ENCODE measurements around the gene SV2A.
A peak's percentile ranks its signal among the peaks of the same experiment; 100 is the strongest.
"Not testable (repeated sequence)": the region's sequence is repeated elsewhere in the genome, so short reads cannot be mapped to it uniquely, and the experiment has no call there.

Gene SV2A, protein sequence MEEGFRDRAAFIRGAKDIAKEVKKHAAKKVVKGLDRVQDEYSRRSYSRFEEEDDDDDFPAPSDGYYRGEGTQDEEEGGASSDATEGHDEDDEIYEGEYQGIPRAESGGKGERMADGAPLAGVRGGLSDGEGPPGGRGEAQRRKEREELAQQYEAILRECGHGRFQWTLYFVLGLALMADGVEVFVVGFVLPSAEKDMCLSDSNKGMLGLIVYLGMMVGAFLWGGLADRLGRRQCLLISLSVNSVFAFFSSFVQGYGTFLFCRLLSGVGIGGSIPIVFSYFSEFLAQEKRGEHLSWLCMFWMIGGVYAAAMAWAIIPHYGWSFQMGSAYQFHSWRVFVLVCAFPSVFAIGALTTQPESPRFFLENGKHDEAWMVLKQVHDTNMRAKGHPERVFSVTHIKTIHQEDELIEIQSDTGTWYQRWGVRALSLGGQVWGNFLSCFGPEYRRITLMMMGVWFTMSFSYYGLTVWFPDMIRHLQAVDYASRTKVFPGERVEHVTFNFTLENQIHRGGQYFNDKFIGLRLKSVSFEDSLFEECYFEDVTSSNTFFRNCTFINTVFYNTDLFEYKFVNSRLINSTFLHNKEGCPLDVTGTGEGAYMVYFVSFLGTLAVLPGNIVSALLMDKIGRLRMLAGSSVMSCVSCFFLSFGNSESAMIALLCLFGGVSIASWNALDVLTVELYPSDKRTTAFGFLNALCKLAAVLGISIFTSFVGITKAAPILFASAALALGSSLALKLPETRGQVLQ

DNA sequence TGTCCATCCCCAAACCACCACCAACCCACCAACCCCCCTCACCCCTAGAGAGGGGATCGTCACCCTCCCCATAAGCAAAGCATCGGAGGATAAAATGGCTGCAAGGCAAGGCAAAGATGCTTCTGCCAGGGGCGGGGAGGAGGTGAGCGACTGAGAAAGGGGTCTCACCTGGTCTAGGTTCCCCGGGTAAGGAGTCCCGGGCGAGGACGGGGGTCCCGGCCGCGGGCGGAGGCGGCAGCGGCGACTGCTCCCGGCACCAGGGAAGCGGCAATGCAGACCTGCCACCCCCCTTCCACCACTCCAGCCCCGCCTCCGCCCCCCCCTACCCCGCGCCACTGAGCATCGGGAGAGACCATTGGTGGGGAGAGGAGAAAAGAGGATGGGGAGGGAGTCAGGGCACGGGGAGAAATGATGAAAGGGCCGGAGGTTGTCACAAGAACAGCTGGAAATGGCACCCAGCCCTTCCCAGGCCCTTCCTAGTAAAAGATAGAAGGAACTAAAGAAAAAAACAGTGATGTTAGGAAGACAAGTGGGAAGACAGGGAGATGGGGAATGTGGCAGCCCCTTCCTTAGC lies at the start of gene SV2A:
Gene SV2A, minus strand, starts transcription at position 274 of the 574 bp plus-strand sequence. CDS start 4,004 bp downstream, outside the sequence.
- DNase-seq (ENCODE audit: low read depth in 2 of 2), result peak in 1 of 2 donors; percentile 36

DNA sequence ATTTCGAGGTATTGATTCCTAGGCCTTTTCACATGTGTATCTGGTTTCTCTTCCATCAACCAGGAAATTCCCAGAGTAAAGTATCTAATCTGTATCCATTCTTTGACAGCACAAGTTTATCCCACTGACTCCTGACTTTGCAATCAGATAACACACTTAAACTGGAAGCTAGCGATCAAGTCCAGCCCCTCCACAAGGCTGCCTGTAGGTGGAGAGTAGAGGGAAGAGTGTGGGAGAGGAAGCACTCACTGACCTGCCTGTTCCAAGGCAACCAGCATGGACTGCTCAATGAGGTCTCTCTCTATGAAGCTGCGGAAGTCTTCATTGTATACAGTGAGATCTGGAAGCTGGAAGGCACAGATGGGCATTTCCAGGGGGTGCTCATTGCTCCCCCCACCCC lies 49.4 kb upstream of the SV2A start:
- DNase-seq (ENCODE audit: low read depth in 2 of 2), result no peak

DNA sequence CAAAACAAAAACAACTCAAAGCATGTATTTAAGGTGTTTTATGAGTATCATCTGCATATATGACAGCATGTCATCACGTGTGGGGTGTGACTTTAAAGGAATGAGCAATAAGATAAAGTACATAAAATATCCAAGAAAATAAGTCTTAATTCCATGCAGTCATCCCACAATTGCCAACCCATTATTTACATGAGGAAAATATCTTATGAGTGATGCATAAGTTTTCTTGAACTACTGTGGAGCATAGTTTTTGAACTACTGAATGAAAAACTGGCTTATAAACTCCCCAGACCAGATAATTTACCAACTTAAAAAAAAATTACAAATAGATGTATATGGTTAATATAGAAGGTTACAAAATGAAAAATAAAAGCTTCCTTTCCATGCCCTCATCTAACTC lies 48.8 kb upstream of the SV2A start:
- DNase-seq (ENCODE audit: low read depth in 2 of 2), result no peak

DNA sequence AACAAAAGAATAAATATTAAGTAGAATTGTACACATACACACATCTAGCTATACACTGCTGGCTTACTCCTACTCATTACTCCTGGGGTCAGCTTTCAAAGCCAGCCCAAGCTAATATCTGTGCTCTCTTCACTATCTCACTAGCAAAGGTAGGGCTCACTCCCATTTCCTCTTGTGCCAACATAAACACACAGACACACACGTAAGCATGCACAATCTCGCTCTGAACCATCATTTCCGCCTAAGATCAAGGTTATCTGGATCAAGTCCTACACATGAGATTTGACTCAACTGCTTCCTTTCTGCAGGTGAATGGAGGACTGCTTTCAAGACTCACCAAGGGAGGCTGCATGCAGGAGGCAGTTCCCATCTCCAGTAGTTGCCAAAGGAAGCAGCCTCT lies 47.8 kb upstream of the SV2A start:
- DNase-seq (ENCODE audit: low read depth in 2 of 2), result no peak

DNA sequence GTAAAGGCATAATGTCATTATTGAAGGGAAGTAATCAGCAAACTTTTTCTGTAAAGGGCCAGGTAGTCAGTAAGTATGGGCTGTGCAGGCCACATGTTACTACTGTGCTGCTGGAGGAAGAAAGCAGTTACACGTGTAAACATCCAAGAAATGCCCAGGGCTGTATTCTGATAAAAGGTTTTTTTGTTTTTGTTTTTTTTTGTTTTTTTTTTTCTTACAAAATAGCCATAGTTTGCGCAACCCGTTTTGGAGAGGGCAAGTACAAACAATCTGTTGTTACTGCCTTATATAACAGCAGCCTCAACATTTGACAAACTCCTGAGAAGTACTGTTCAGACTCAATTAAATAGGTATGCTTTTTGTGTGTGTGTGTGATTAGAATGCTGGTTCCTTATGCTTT lies 45.7 kb upstream of the SV2A start:
- DNase-seq (ENCODE audit: low read depth in 2 of 2), result no peak

DNA sequence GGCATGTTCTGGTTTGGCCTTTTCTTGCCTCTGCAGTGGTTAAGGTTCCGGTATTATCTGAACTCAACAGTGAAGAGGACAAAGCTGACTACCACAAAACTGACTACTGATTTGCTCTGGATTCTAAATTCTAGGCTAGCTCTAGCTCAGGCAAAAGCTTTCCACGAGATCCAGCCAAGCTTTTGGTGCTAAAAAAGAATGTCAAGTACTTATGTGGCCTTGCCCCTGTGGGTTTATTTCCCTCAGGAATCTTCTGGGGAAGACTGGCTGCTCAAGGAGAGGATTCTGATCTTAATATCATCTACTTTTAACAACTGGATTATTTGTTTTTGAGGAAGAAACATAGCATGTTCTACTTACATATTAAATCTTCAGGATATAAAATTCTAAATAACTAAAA lies 45.1 kb upstream of the SV2A start:
- no peak for DNase-seq (ENCODE audit: low read depth in 2 of 2)

DNA sequence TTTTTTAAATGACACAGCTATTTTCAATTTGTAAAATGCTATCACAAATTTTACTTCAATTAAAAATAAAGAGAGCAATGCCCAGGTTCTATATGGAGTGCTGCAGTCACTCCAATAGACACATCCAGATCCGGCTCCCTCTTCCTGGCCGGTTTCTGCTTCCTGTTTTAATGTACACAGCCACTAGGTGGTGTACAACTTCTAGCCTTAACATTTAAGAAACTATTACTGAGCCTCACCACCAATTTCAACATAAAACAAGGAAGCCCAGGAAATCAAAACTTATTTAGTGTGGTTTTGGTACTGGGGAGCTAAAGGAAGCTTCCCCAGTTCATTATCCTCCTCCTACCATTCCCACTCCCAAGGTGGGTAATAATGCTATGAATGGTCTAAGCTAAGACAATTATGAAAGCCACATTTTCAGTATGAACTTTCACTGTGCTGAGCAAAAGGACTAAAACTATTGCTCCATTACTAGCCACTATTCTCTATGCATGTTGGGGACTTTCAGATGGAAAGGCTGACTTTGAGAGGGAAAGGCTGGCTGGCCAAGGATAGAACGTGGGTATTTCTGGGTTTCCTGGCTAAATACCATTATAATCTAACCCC lies 44.5 kb upstream of the SV2A start:
- peak in 1 of 2 donors; percentile 30 for DNase-seq (ENCODE audit: low read depth in 2 of 2)

DNA sequence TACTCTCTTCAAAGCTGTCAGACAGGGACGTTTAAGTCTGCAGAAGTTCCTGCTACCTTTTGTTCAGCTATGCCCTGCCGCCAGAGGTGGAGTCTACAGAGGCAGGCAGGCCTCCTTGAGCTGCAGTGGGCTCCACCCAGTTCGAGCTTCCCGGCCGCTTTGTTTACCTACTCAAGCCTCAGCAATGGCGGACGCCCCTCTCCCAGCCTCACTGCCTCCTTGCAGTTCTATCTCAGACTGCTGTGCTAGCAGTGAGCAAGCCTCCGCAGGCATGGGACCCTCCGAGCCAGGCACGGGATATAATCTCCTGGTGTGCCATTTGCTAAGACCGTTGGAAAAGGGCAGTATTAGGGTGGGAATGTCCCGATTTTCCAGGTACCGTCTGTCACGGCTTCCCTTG lies 39.9 kb upstream of the SV2A start:
- DNase-seq (ENCODE audit: low read depth in 2 of 2), result not testable (repeated sequence)

DNA sequence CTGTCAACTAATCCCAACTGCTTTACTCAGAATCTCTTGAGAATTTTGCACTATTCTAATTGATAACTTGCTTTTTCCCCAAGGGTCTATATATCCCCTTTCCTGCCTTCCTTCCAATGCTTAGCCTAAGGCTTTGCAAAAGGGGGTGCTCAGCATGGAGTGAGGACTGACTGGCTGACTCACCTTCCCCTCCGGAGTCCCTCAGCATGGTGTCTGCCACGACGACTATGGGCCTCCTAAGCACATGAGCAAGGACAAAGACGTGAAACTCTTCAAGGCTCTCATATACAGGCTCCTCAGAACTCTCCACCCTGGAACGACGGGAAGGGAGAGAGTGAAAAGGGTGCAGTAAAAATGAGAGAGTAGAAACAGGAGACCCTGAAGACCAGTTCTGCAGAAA lies 32.3 kb upstream of the SV2A start:
- DNase-seq (ENCODE audit: low read depth in 2 of 2), result no peak

DNA sequence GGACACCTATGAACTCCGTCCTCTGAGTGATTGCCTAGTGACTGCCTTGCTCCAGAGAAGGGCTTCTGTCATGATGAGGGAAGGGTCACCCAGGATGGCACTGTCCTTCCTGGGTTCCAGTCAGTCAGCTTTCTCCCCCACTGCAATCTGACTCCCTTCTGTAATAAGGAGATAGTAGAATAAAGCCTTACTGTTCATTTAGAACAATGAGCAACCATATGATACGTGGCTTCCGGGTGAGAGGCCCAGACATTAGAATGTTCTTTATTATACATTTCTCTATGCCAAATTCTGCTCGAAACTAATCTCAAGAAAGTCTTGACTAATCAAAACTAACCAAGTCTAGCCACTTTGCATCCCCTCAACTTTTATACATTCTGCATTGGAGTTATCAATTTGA lies 27.6 kb upstream of the SV2A start:
- DNase-seq (ENCODE audit: low read depth in 2 of 2), result no peak

DNA sequence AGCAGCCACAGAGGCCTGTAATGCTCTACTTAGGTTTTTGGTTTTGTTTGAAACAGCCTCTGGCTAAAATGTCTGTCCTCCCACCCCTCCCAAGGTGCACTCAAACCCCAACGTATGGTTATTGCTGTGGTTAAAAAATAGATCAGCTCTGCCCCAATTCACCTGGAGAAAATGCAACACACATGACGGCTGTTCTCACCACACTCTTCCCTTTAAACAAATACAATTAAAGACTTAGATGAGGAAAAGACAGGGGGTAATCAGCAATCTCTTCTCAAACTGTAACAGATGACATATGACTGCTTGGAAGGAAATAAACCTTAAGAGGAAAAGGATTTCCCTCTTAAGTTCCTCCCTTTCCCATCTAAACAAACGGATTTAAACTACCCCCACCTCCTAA lies 25.2 kb upstream of the SV2A start:
- DNase-seq (ENCODE audit: low read depth in 2 of 2), result no peak

DNA sequence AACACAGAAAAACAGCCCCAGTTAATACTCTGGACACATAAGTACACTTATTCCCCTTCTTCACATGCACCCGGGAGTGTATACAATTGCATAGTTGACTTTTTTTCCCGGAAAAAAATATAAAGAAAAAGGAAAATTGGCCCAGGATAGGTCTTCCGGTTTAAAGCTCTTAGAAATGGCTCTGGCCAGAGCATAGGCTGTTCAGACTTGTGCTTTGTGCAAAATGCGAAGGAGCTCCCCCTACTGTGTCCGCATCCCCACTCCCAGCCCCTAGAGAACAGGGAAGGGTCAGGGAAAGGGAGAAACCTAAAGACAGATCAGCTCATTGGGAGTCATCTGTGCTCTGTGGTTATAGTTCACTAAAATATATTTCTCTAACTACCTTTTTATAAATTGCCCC lies 24.6 kb upstream of the SV2A start:
- DNase-seq (ENCODE audit: low read depth in 2 of 2), result no peak

DNA sequence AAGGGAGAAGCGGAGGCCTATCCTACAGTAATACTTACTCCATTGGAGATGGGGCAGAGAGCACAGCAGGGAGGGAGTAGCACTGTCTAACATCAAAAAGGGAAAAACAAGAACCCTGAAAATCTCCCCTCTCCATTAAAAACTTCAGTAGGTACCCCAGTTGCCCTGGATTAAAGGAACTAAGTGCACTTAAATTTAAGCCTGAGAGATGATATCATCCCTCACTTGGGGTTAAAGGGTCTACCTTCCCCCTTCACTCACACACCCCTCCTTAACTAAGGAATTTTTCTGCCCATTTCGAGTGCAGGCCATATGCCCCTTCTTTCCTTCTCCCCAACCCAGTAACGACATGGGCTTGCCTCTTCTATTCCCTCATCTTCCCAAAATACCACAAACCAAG lies 22.8 kb upstream of the SV2A start:
- no peak for DNase-seq (ENCODE audit: low read depth in 2 of 2)

DNA sequence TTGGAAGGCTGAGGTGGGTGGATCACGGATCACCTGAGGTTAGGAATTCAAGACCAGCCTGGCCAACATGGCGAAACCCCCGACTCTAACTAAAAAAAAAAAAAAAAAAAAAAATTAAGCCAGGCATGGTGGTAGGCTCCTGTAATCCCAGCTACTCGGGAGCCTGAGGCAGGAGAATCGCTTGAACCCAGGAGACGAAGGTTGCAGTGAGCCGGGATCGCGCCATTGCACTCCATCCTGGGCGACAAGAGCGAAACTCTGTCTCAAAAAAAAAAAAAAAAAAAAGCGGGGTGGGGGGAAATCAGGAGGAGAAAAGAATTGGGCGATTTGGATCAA lies 21.0 kb upstream of the SV2A start:
- not testable (repeated sequence) for DNase-seq (ENCODE audit: low read depth in 2 of 2)

DNA sequence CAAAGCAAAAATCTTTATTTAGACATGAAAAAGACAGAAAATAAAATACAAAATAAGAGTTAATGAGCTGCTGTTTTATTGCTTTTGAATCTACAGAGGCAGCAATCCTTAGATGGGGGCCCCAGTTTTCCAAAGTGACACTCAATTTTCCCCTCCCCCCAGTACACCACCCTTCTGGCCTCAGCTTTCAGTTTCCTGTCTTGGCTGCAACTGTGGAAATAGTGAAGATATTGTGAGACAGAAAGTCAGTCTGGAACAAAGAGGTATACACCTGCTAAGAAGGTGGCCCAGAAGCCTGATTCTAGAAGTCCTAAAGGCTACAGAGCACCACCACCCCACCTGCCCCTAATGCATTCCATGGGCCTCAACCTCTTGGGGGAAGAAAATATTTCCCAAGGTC lies 20.1 kb upstream of the SV2A start:
- no peak for DNase-seq (ENCODE audit: low read depth in 2 of 2)

DNA sequence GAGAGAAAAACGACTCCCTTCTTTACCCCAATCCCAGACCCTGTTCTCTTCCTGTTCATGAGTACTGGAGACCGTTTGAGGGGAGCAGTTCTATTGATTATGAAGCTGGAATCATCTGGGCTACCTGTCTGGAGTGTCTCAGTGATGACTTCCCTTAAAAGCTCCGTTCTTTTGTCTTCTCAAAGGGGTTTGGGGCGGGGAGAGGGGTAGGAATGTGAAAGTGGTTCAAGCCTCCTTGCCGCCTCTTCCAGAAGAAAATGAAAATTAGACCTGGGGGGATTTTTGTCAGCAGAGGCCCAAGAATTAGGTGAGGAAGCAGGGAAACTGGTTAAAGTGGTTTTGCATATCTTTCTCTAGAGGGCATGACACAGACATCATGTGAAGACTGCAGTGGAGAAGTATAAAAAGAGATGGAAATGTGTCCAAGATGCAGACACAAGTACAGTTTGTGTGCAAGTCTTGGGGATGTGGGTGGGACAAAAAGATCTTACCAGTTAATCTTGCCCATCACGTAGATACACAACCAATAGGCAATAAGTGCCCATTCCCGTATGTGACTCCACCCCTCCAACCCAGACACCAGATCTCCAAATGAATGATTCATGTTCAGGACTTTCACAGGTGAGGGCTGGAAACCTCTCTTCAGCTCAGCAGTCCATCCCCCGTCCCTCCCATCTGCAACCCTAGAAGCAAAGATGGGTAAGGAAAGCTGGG lies 19.5 kb upstream of the SV2A start:
- DNase-seq (ENCODE audit: low read depth in 2 of 2), result no peak

DNA sequence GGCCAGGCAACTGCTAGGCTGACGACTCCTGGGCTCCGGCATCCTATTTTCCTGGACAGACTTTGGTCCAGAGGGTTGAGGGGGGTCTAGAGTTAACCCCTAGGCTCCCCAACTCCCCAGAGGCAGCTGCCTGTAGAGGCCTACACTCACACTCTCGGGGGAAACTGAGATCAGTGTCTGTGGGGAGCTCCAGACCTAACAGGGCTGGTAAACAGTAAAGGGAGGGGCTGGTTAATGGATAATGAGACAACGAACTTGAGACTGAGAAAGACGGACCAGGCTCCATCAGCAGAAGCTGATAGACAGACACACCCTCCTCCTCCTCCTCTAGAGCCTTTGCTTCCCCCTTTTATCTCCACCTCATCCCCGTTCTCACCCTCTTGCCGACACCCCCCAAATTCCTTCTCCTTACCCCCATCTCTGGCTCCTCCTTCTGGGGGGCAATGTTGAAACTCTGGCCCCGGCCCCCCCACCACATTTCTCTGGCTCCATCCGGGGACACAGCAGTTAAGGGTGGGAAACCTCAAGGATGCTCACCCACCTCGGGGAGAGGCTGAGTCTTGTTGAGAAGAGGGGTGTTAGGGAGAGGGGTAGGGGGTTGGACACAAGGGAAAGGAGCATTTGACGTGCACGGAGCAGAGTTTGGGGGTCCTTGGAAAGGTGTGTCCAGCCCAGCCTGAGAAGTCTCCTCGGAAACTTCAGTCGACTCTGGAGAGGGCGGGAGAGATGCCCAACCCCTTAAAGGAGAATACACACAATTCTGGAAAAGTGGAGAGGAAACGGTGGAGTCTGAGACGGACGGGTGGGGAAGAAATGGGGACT lies 18.7 kb upstream of the SV2A start, which contains the start of gene MTMR11:
Gene MTMR11, minus strand, starts transcription at position 710 of the 822 bp plus-strand sequence. Its CDS starts 232 bp downstream, at position 478.
- DNase-seq (ENCODE audit: low read depth in 2 of 2), result no peak

DNA sequence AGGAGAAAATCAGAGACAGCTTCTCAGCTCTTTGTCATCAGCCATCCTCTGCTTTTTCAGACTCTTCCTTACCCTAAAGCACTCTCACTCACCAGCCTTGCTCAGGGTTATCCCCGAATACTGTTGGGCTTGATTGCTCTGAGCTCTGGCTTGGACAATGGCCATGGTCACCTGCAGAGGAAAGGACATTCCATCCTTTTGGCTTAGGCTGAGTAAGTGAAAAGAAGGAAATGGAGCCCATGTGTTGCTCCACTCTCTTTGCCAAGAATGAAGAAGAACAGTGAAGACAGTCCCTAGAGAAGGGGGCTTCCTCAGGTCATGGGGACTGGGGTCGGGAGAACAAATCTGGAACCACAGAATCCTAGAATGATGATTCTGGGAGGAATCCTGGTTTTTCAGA lies 16.7 kb upstream of the SV2A start:
- DNase-seq (ENCODE audit: low read depth in 2 of 2), result no peak

DNA sequence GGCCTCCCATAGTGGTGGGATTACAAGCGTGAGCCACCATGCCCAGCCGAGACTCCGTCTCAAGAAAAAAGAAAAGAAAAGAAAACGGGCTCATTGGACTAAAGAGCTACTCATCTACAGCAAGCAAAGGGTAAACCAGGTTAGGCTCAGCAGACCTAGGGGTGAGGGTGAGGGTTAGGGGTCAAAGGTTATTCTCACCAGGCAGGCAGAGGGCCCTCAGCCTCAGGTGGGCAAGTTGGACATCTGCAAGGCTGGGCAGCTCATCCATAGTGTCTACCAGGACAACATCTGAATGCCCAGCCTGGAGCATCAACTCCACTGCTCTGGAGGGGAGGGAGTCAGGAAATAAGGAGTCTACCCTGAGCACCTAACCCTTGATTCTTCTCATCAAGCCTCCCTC lies 15.6 kb upstream of the SV2A start:
- no peak for DNase-seq (ENCODE audit: low read depth in 2 of 2)

DNA sequence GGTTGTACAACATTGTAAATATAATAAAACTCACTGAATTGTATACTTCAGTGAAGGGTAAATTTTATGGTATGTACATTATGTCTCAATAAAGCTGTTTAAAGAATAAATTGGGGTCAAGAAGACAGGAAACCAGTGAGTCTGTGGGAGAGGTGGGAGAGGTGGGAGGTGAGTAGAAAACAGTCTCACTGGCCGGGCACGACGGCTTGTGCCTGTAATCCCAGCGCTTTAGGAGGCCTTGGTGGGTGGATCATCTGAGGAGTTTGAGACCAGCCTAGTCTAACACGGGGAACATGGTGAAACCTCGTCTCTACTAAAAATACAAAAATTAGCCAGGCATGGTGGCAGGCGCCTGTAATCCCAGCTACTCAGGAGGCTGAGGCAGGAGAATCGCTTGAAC lies 14.8 kb upstream of the SV2A start:
- DNase-seq (ENCODE audit: low read depth in 2 of 2), result no peak

DNA sequence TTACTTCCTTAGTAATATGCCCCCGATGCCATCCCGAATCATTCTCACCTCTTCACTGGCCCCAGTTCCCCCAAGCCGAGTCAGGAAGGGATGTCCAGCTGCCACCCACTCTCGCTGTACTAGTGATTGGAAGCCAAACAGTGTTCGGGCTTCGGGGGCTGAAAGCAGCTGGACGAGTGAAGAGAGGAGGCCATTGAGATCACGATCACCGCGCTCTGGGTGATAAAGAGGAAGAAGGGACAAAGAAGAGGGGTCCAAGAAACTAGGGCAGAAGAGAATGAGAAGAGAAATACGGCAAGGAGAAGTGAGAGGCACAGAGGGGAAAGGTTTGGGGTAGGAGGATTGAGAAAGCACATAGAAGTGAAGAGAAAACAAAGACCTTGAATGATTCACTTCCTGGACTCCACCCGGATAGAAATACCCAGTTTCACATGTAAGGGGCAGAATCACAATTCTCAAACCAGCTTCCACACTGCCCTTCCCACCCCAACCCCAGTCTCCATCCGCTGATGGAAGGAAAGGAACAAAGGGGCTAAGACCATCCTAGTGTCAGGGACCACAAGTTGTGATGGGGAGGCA lies 13.7 kb upstream of the SV2A start:
- DNase-seq (ENCODE audit: low read depth in 2 of 2), result no peak

Measured in stimulated activated CD4-positive, alpha-beta T cell treated with anti-CD3 and anti-CD28 coated beads, Interleukin-15, amount 100 ng/mL, for 48 hours (primary cell).